ENCODE data around the gene ACADS.

- TF ChIP-seq CTCF (IDR thresholded peaks at IDR 0.05) (no peak), POLR2A (IDR thresholded peaks at IDR 0.05) (no peak)
Observed at GRCh38 chr12:120718055-120718454, 7.6 kb upstream of the ACADS start.

Data from heart left ventricle (tissue), 13 donors.